HEK293T (cell line): ENCODE results near the gene DCDC2C.

Experiments used
- ARNT ChIP-seq: fragments of 450-650 bp; IDR thresholded peaks from 2 replicates; pipeline ENCODE4 v1.6.1; 2017; ENCODE audit warnings: mild to moderate bottlenecking
- BHLHE40 ChIP-seq: fragments of 450-650 bp; IDR thresholded peaks from 2 replicates; pipeline ENCODE4 v1.6.1; 2016; ENCODE audit warnings: mild to moderate bottlenecking, moderate library complexity, borderline replicate concordance
- CTBP1 ChIP-seq: fragments of 450-650 bp; IDR thresholded peaks from 2 replicates; pipeline ENCODE4 v1.6.1; 2016; ENCODE audit warnings: borderline replicate concordance
- ELF4 ChIP-seq: fragments of 450-650 bp; IDR thresholded peaks from 2 replicates; pipeline ENCODE4 v1.6.1; 2017; ENCODE audit warnings: antibody characterized with exemption
- FOXK2 ChIP-seq: fragments of 450-650 bp; IDR thresholded peaks from 2 replicates; pipeline ENCODE4 v1.6.1; 2016; ENCODE audit warnings: mild to moderate bottlenecking
- FOXM1 ChIP-seq: fragments of 450-650 bp; IDR thresholded peaks from 2 replicates; pipeline ENCODE4 v1.6.1; 2017; ENCODE audit warnings: mild to moderate bottlenecking, borderline replicate concordance
- HDGF ChIP-seq: fragments of 450-650 bp; IDR thresholded peaks from 2 replicates; pipeline ENCODE4 v1.6.1; 2017; ENCODE audit warnings: antibody characterized with exemption, borderline replicate concordance
- L3MBTL2 ChIP-seq: fragments of 450-650 bp; conservative IDR thresholded peaks from 2 replicates; pipeline ENCODE4 v1.6.1; 2016; ENCODE audit warnings: mild to moderate bottlenecking
- LEF1 ChIP-seq: fragments of 450-650 bp; IDR thresholded peaks from 2 replicates; pipeline ENCODE4 v1.6.1; 2017; ENCODE audit warnings: mild to moderate bottlenecking, borderline replicate concordance
- PKNOX1 ChIP-seq: fragments of 450-650 bp; IDR thresholded peaks from 2 replicates; pipeline ENCODE4 v1.6.1; 2016
- SP1 ChIP-seq: fragments of 450-650 bp; IDR thresholded peaks from 2 replicates; pipeline ENCODE4 v1.6.1; 2017
- SUZ12 ChIP-seq: fragments of 450-650 bp; IDR thresholded peaks from 2 replicates; pipeline ENCODE4 v1.6.1; 2016; ENCODE audit warnings: mild to moderate bottlenecking
- TARDBP ChIP-seq: fragments of 450-650 bp; IDR thresholded peaks from 2 replicates; pipeline ENCODE4 v1.6.1; 2016
- ZNF384 ChIP-seq: fragments of 450-650 bp; IDR thresholded peaks from 2 replicates; pipeline ENCODE4 v1.6.1; 2016

GRCh38 chr2:3776311-3776710 is 72.9 kb downstream of the DCDC2C start:
- TF ChIP-seq TARDBP, result no peak
- no peak for TF ChIP-seq BHLHE40
- no peak for TF ChIP-seq LEF1
- TF ChIP-seq SUZ12, result no peak
- TF ChIP-seq ZNF384, result no peak
- TF ChIP-seq ELF4, result no peak
- no peak for TF ChIP-seq SP1
- TF ChIP-seq PKNOX1, result no peak
- TF ChIP-seq HDGF, result no peak
- no peak for TF ChIP-seq L3MBTL2
- no peak for TF ChIP-seq FOXK2
- TF ChIP-seq FOXM1, result no peak
- no peak for TF ChIP-seq ARNT
- TF ChIP-seq CTBP1, result no peak
